GM18873 (cell line): Measurements from ENCODE around the gene SERP1.

Source experiments
- ATAC-seq: cut with Tn5 transposase; IDR thresholded peaks from one replicate; pipeline ENCODE4 v1.9.1; 2021; ENCODE audit warnings: mild to moderate bottlenecking, moderate library complexity, moderate number of reproducible peaks; ENCODE audit not compliant: unreplicated experiment, low FRiP score

SERP1 gene

GRCh38 chr3:150494411-150494977, 51.8 kb downstream of the SERP1 start:
- no peak for ATAC-seq
